Type B pancreatic cell (in vitro differentiated cells): ENCODE data around the gene GTF2F2. TPM values are rescaled to one million over a fixed set of nuclear protein-coding genes. Genes with fewer than 3 reads are reported as not detected.

Source experiments
- DNase-seq: peaks from one replicate; pipeline ENCODE4 v3.0.0; 2021; ENCODE audit warnings: mixed read lengths; ENCODE audit not compliant: unreplicated experiment; ENCODE audit errors: extremely low spot score
- H3K27ac Mint-ChIP-seq: 2 replicates; pipeline ENCODE4 v1.8.0; 2021; ENCODE audit warnings: mild to moderate bottlenecking, mixed read lengths
- H3K27me3 Mint-ChIP-seq: 2 replicates; pipeline ENCODE4 v1.8.0; 2021; ENCODE audit warnings: mixed read lengths
- H3K36me3 Mint-ChIP-seq: 2 replicates; pipeline ENCODE4 v1.8.0; 2021; ENCODE audit warnings: mixed read lengths
- H3K4me1 Mint-ChIP-seq: one replicate; pipeline ENCODE4 v1.8.0; 2021; ENCODE audit warnings: mixed read lengths; ENCODE audit not compliant: unreplicated experiment
- H3K4me3 Mint-ChIP-seq: 2 replicates; pipeline ENCODE4 v1.8.0; 2021; ENCODE audit warnings: mild to moderate bottlenecking, mixed read lengths
- H3K9me3 Mint-ChIP-seq: 2 replicates; pipeline ENCODE4 v1.8.0; 2021; ENCODE audit warnings: mixed read lengths
- total RNA-seq: library from RNA; stranded (reverse); gene quantifications from 2 replicates; pipeline ENCODE4 v1.2.1, GENCODE V29; 2021; ENCODE audit warnings: low replicate concordance
- TF ChIP-seq, protein P1 (sequence below): fragments of 200-600 bp; sonication (generic); conservative IDR thresholded peaks from 2 replicates; pipeline ENCODE4 v1.5.0; 2021; ENCODE audit warnings: antibody characterized with exemption, mild to moderate bottlenecking

GTF2F2 gene
- total RNA-seq, 1 donor from 2014 or later = 21.8 TPM

DNA sequence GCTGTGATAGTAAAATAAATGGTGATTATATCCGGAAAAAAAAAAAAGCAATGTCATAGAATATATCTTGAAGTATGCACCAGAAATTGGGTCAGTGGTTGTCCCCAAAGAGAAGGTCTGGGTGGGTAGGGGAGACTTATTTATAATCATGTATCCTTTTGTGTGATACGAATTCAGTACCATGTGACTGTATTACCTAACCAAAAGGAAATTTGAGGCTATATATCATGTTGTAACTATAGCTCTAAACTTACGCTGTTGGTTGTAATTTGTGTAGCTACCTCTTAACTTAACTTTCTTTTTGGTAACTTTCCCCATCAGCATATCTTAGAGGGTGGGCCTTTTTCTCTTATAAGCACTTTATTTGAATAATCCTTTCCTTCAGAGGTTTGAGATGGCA is 105.7 kb downstream of the GTF2F2 start:
- no peaks in the 10 kb centered on the region for H3K9me3 Mint-ChIP-seq

DNA sequence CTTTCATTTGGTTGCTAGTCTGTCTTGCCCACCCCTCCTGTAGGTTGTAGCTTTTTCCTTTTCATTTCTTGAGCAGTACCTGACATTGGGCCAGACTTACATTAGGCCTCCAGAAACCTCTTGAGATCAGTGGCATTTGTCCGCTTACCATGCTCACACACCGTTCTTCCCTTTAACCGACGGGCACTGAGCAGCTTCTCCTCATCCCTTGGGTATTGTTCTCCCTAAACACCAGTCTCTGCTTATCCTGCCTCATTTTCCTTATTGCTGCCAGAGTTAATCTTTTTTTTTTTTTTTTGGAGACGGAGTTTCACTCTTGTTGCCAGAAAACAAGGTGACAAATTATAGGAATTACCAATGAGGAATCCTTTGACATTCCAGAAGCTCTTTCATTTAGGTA is 107.7 kb downstream of the GTF2F2 start:
- H3K27me3 Mint-ChIP-seq = no peaks in the 10 kb centered on the region
- peaks cover 8% of the 10 kb centered on the region for H3K4me1 Mint-ChIP-seq
- H3K27ac Mint-ChIP-seq = no peak overlapping the region
- H3K36me3 Mint-ChIP-seq = peaks cover 19% of the 10 kb centered on the region
- no peaks in the 10 kb centered on the region for H3K9me3 Mint-ChIP-seq
- DNase-seq = no peak
- TF ChIP-seq, protein P1, sequence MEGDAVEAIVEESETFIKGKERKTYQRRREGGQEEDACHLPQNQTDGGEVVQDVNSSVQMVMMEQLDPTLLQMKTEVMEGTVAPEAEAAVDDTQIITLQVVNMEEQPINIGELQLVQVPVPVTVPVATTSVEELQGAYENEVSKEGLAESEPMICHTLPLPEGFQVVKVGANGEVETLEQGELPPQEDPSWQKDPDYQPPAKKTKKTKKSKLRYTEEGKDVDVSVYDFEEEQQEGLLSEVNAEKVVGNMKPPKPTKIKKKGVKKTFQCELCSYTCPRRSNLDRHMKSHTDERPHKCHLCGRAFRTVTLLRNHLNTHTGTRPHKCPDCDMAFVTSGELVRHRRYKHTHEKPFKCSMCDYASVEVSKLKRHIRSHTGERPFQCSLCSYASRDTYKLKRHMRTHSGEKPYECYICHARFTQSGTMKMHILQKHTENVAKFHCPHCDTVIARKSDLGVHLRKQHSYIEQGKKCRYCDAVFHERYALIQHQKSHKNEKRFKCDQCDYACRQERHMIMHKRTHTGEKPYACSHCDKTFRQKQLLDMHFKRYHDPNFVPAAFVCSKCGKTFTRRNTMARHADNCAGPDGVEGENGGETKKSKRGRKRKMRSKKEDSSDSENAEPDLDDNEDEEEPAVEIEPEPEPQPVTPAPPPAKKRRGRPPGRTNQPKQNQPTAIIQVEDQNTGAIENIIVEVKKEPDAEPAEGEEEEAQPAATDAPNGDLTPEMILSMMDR = no peak
- no peak overlapping the region for H3K4me3 Mint-ChIP-seq

More for the DNA sequence above, 105.7 kb downstream of the GTF2F2 start:
- H3K27ac Mint-ChIP-seq = no peak overlapping the region
- peaks cover 4% of the 10 kb centered on the region for H3K4me1 Mint-ChIP-seq
- H3K36me3 Mint-ChIP-seq = peaks cover 23% of the 10 kb centered on the region
- no peak for DNase-seq
- TF ChIP-seq, protein P1 = no peak
- H3K4me3 Mint-ChIP-seq = no peak overlapping the region
- no peaks in the 10 kb centered on the region for H3K27me3 Mint-ChIP-seq

DNA sequence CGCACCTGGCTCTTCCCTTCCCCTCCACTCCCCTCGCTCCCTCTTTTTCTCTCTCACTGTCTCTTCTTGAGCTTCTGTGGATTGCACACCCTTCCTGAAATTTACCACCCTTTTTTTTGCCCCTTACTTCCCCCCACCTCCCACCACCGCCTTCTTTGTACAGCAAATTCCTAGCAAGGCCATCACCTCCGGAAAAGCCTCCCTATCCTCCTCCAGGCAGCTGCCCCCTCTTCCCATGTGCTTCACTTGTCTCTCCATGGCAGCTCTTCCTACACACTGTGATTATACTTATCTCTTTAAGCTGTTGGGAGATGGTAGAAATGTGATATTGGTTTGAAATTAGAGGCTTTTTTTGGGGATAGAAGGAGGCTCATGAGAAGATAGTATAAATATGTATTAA is 108.9 kb downstream of the GTF2F2 start:
- Mint-ChIP-seq H3K4me3 (no peak overlapping the region), H3K27me3 (no peaks in the 10 kb centered on the region), H3K9me3 (no peaks in the 10 kb centered on the region), H3K36me3 (peaks cover 19% of the 10 kb centered on the region), H3K27ac (no peak overlapping the region), H3K4me1 (peaks cover 8% of the 10 kb centered on the region)
- TF ChIP-seq, protein P1 = no peak
- DNase-seq = no peak

DNA sequence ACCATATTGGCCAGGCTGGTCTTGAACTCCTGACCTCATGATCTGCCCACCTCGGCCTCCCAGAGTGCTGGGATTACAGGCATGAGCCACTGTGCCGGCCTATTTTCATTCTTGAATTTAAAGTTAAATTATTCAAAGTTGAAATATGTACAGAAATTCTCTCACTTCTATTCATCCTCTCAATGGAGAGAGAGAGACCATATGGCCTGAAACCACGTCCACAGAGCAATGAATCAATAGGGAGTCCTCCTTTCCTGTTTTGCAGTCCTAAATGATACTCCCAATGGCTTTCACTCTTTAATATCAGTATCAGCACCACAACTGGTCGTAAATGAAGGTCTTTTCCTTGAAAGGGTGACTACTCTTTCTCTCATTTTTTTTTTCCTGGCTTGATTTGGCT is 111.0 kb downstream of the GTF2F2 start:
- peak overlapping the region; percentile 69 for H3K27ac Mint-ChIP-seq
- H3K4me1 Mint-ChIP-seq = peaks cover 12% of the 10 kb centered on the region
- no peaks in the 10 kb centered on the region for H3K9me3 Mint-ChIP-seq
- TF ChIP-seq, protein P1 = no peak
- no peak for DNase-seq
- H3K36me3 Mint-ChIP-seq = peaks cover 15% of the 10 kb centered on the region
- no peak overlapping the region for H3K4me3 Mint-ChIP-seq
- H3K27me3 Mint-ChIP-seq = no peaks in the 10 kb centered on the region

DNA sequence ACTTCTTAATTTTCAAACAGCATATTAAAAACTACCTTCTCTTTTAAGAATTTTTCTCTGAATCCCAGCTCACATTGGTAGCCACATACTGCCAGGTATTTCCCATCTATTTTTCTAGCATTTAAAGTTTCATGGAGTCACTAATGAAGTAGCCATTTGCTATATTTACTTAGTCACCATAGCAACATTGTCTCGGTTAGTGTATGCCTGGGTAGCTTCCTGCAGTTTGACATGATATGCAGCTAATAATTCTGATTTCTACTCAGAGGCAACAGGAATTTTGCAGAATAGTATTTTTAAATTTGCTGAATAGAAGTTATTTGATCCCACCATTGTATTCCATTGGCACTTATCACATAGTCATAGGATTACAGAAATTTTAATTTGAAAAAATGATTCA is 111.4 kb downstream of the GTF2F2 start:
- no peaks in the 10 kb centered on the region for H3K9me3 Mint-ChIP-seq
- no peaks in the 10 kb centered on the region for H3K27me3 Mint-ChIP-seq
- peak overlapping the region; percentile 69 for H3K27ac Mint-ChIP-seq
- peaks cover 12% of the 10 kb centered on the region for H3K4me1 Mint-ChIP-seq
- DNase-seq = no peak
- TF ChIP-seq, protein P1 = no peak
- no peak overlapping the region for H3K4me3 Mint-ChIP-seq
- H3K36me3 Mint-ChIP-seq = peaks cover 15% of the 10 kb centered on the region

DNA sequence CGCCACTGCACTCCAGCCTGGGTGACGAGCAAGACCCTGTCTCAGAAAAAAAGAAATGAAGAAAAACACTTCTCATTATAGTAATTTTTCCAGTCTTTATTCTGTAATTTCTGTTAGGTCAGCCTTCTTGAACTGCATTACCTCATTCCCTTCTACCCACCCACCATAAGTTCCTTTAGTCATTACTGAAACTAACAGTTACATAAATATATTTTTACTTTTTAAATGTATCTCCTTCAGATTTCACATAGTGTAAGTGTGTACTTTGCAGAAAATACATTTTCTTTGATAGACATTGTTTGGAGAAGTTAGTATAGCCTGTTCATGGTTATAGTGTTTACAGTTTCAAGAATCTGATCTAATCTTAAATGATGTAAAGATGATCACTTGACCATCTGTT is 112.3 kb downstream of the GTF2F2 start:
- TF ChIP-seq, protein P1 = no peak

More for the DNA sequence above, 112.3 kb downstream of the GTF2F2 start:
- no peak overlapping the region for H3K4me3 Mint-ChIP-seq
- no peaks in the 10 kb centered on the region for H3K27me3 Mint-ChIP-seq
- no peak overlapping the region for H3K27ac Mint-ChIP-seq
- no peak for DNase-seq
- H3K9me3 Mint-ChIP-seq = no peaks in the 10 kb centered on the region
- peaks cover 12% of the 10 kb centered on the region for H3K4me1 Mint-ChIP-seq
- H3K36me3 Mint-ChIP-seq = peaks cover 15% of the 10 kb centered on the region
